KOPT-K1 (cell line): ENCODE data around the gene LDLRAD4.

Experiments
- H3K27ac ChIP-seq: fragments of 200-600 bp; sonication (generic); 2 replicates; pipeline ENCODE4 v1.5.1; 2016; ENCODE audit warnings: antibody characterized with exemption, mild to moderate bottlenecking, low read depth, low read length; ENCODE audit not compliant: poor library complexity, severe bottlenecking
- H3K36me3 ChIP-seq: fragments of 200-600 bp; sonication (generic); 2 replicates; pipeline ENCODE4 v1.5.1; 2017; ENCODE audit warnings: antibody characterized with exemption, mild to moderate bottlenecking, low read length, moderate library complexity; ENCODE audit not compliant: insufficient read depth
- H3K9me3 ChIP-seq: fragments of 200-600 bp; sonication (generic); 2 replicates; pipeline ENCODE4 v1.5.1; 2017; ENCODE audit warnings: antibody characterized with exemption, low read length, mild to moderate bottlenecking; ENCODE audit not compliant: insufficient read depth, poor library complexity, severe bottlenecking

LDLRAD4 gene

DNA sequence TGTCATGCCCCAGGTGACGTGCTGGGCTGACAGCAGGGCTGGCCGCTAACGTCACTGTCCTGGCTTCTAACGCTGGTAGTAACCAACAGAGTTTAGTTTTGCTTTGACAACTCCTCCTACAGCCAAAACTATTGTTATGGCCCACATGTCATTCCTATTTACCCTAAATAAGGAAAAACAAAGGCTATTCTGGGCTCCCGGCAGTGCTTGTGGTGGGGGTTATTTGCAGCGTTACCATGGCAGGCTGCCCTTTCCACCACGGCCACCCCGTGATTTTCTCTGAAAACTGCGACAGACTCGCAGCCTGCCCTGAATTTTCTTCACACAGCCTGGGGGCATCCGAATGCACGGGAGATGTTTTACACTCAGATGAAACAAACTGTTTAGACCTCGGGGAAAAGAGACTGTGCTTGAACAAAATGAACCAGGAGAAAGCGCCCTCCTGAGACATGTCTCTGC lies 392.6 kb downstream of the LDLRAD4 start:
- peak overlapping the region; percentile 98 for H3K27ac ChIP-seq
- H3K9me3 ChIP-seq = no peaks in the 10 kb centered on the region
- H3K36me3 ChIP-seq = peaks cover 23% of the 10 kb centered on the region

- Histone ChIP-seq H3K36me3 (peaks cover 29% of the 10 kb centered on the region), H3K9me3 (no peaks in the 10 kb centered on the region), H3K27ac (peak overlapping the region; percentile 98)
Observed at GRCh38 chr18:13611601-13612195, 393.1 kb downstream of the LDLRAD4 start.

GRCh38 chr18:13612196-13612997 lies 393.8 kb downstream of the LDLRAD4 start:
- Histone ChIP-seq H3K27ac (peak overlapping the region; percentile 98), H3K36me3 (peaks cover 35% of the 10 kb centered on the region), H3K9me3 (no peaks in the 10 kb centered on the region)

GRCh38 chr18:13613099-13613498 lies 394.5 kb downstream of the LDLRAD4 start:
- Histone ChIP-seq H3K27ac (peak overlapping the region; percentile 98), H3K36me3 (peaks cover 41% of the 10 kb centered on the region), H3K9me3 (no peaks in the 10 kb centered on the region)

GRCh38 chr18:13613591-13614501 lies 395.3 kb downstream of the LDLRAD4 start:
- no peaks in the 10 kb centered on the region for H3K9me3 ChIP-seq
- H3K36me3 ChIP-seq = peaks cover 48% of the 10 kb centered on the region
- peak overlapping the region; percentile 98 for H3K27ac ChIP-seq

DNA sequence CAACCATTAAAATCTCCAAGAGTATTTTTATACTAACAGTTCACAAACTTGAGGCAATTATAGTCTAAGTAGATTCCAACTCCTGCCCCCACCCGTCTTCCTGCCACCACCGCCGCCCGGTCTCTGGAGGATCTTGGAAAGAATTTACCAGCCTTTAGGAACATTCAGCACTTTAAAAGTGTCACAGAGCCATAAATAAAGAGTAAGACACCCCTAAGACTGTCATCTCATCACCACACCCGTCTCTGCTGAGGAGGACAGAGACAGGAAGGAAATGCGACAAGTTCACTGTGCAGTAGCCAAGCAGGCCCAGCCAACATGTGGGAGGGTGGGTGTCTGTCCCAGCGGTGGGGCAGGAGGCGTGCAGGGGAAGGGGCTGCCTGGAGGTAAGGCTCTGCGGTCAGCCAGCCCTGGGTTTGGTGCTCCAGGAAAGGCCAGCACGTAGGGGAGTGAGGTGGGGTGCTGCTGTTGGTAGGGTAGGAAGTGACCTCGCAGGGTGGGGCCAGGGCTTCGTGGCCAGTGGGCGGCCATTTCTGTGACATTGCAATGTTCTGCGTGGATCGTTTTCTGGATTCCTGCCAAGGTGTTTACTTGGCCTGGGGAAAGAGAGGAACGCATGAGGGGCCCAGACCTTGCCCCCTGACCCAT lies 396.2 kb downstream of the LDLRAD4 start:
- Histone ChIP-seq H3K9me3 (no peaks in the 10 kb centered on the region), H3K36me3 (peaks cover 55% of the 10 kb centered on the region), H3K27ac (peak overlapping the region; percentile 98)

- peak overlapping the region; percentile 98 for H3K27ac ChIP-seq
- peaks cover 62% of the 10 kb centered on the region for H3K36me3 ChIP-seq
- no peaks in the 10 kb centered on the region for H3K9me3 ChIP-seq
Observed at GRCh38 chr18:13615432-13615861, 396.9 kb downstream of the LDLRAD4 start.

- Histone ChIP-seq H3K27ac (peak overlapping the region; percentile 98), H3K36me3 (peaks cover 68% of the 10 kb centered on the region), H3K9me3 (no peaks in the 10 kb centered on the region)
Observed at GRCh38 chr18:13616041-13616440, 397.5 kb downstream of the LDLRAD4 start.

DNA sequence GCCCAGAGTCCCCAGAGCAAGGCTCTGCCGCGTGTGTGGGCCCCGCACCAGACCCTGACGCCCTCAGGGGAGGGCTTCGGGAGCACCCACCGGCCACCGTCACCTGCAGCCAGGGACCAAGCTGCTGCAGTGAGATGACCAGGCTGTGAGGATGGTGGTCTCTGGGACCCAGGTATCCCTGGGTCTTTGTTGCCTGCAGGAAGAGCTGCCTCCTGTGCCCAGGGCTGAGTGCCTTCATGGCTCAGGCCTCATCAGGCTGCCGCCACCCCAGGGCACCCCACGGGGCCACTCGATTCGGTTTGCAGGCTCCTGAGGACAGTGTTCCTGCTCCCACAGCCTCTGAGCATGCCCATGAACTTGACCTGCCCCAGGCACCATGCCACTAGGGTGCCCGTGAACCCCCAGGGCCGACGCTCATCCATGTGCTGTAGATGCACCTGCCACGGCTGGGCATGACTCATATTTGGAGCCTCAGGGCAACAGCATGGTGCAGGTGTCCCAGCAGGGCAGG lies 398.0 kb downstream of the LDLRAD4 start:
- Histone ChIP-seq H3K9me3 (no peaks in the 10 kb centered on the region), H3K36me3 (peaks cover 73% of the 10 kb centered on the region), H3K27ac (peak overlapping the region; percentile 98)

DNA sequence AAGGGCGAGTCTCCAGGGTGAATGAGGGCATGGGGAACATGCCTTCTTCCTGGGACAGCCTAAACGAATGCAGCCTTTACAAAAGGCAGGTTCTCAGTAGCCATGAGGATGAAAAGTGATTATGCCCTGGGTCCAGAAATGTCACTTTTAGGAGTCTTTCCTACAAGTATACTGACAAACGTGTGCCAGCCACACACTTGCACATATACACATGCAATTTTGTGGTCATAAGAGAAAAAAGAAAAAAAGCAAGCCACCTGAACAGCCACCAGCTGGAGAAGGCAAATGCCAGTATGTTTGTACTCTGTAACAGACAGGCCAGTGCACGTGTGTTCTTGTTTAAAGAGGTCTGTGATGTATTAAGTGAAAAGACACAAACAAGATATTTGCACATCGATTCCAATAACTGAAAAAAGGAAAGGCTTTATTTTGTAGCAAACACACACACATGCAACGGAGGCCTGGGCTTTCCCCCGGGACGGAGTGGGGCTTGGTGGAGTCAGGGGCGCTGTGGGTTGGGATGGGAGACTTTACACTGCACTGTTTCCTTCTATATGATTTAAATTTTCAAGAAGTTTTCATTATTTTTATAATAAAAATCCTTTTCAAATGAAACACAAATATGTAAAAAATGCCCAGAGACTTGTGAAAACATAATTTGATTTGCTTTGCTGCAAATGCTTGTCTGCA lies 399.4 kb downstream of the LDLRAD4 start:
- H3K27ac ChIP-seq = peak overlapping the region; percentile 98
- H3K36me3 ChIP-seq = peaks cover 87% of the 10 kb centered on the region

GRCh38 chr18:13618760-13619438 lies 400.3 kb downstream of the LDLRAD4 start:
- H3K36me3 ChIP-seq = peaks cover 91% of the 10 kb centered on the region
- H3K9me3 ChIP-seq = no peaks in the 10 kb centered on the region
- peak overlapping the region; percentile 98 for H3K27ac ChIP-seq

More for the DNA sequence above, 399.4 kb downstream of the LDLRAD4 start:
- H3K9me3 ChIP-seq = no peaks in the 10 kb centered on the region

GRCh38 chr18:13619505-13620205 lies 401.1 kb downstream of the LDLRAD4 start:
- peaks cover 91% of the 10 kb centered on the region for H3K36me3 ChIP-seq
- H3K27ac ChIP-seq = peak overlapping the region; percentile 1
- no peaks in the 10 kb centered on the region for H3K9me3 ChIP-seq

DNA sequence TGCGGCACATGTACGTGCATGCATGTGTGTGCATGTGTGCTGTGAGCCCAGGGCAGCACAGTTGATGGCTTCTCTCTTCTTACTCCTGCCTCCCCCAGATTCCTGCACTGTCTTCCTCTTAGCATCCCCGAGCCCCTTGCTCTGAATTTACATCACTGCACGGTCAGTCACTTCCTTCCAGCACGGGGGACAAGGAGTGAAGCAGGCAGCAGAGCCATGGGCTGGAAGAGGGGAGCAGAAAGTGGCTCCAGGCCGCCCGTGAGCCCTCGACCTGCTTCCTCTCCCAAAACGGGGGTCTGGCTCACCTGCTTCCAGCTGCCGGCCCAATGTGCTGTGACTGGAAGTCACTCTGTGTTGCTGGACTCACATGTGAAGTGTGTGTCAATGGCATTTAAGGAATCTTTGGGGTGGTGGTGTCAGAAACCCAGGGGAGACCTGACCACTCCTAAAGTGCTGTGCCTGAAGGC lies 401.7 kb downstream of the LDLRAD4 start:
- Histone ChIP-seq H3K36me3 (peaks cover 92% of the 10 kb centered on the region), H3K27ac (peak overlapping the region; percentile 1), H3K9me3 (no peaks in the 10 kb centered on the region)
